Stimulated activated CD8-positive, alpha-beta memory T cell treated with anti-CD3 and anti-CD28 coated beads, Interleukin-15, amount 100 ng/mL, for 1 hour (primary cell): ENCODE data around the gene ARHGDIG.
"Not testable (repeated sequence)": the region's sequence is repeated elsewhere in the genome, so short reads cannot be mapped to it uniquely, and the experiment has no call there.

ENCODE experiments used
- DNase-seq: peaks from one replicate; pipeline ENCODE4 v3.0.0-alpha.2; 2020; ENCODE audit warnings: low read depth

The ARHGDIG gene

GRCh38 chr16:280552-280951 is at the start of gene ARHGDIG:
Gene ARHGDIG, plus strand, starts transcription at chr16:280591. Its CDS starts 90 bp downstream, at chr16:280681.
- DNase-seq: no peak

- no peak for DNase-seq
Observed at GRCh38 chr16:230949-231348, 49.4 kb upstream of the ARHGDIG start.

GRCh38 chr16:234468-235305 is 45.7 kb upstream of the ARHGDIG start, which contains the start of gene FAM234A:
Gene FAM234A, plus strand, starts transcription at chr16:234821. Its CDS starts 19,593 bp downstream, at chr16:254414.
- peak; percentile 82 for DNase-seq

GRCh38 chr16:239948-240277 is 40.5 kb upstream of the ARHGDIG start:
- DNase-seq: no peak

GRCh38 chr16:240559-240958 is 39.8 kb upstream of the ARHGDIG start:
- DNase-seq: no peak

- DNase-seq: no peak
Observed at GRCh38 chr16:242281-242680, 38.1 kb upstream of the ARHGDIG start.

- no peak for DNase-seq
Observed at GRCh38 chr16:243348-243747, 37.0 kb upstream of the ARHGDIG start.

- DNase-seq: no peak
Observed at GRCh38 chr16:245105-245504, 35.3 kb upstream of the ARHGDIG start.

GRCh38 chr16:247027-247426 is 33.4 kb upstream of the ARHGDIG start:
- no peak for DNase-seq

GRCh38 chr16:249431-249830 is 31.0 kb upstream of the ARHGDIG start:
- no peak for DNase-seq

GRCh38 chr16:252366-253337 is 27.7 kb upstream of the ARHGDIG start:
- no peak for DNase-seq

- no peak for DNase-seq
Observed at GRCh38 chr16:253833-254232, 26.6 kb upstream of the ARHGDIG start.

GRCh38 chr16:254461-254860 is 25.9 kb upstream of the ARHGDIG start:
- DNase-seq: no peak

GRCh38 chr16:255183-255582 is 25.2 kb upstream of the ARHGDIG start:
- no peak for DNase-seq

GRCh38 chr16:258091-258490 is 22.3 kb upstream of the ARHGDIG start:
- DNase-seq: not testable (repeated sequence)

- DNase-seq: no peak
Observed at GRCh38 chr16:259226-259625, 21.2 kb upstream of the ARHGDIG start.

GRCh38 chr16:259814-260253 is 20.6 kb upstream of the ARHGDIG start:
- DNase-seq: no peak

- DNase-seq: no peak
Observed at GRCh38 chr16:260326-260725, 20.1 kb upstream of the ARHGDIG start.

GRCh38 chr16:261031-261691 is 19.2 kb upstream of the ARHGDIG start:
- no peak for DNase-seq

- DNase-seq: no peak
Observed at GRCh38 chr16:262121-262745, 18.2 kb upstream of the ARHGDIG start.

GRCh38 chr16:263182-263774 is 17.1 kb upstream of the ARHGDIG start:
- no peak for DNase-seq
